HG03442 (cell line): Measurements from ENCODE around the gene AHCTF1.
"Not testable (repeated sequence)": the region's sequence is repeated elsewhere in the genome, so short reads cannot be mapped to it uniquely, and the experiment has no call there.

Experiments
- ATAC-seq: cut with Tn5 transposase; IDR thresholded peaks from one replicate; pipeline ENCODE4 v1.9.1; 2021; ENCODE audit warnings: mild to moderate bottlenecking, moderate library complexity; ENCODE audit not compliant: unreplicated experiment

AHCTF1 gene

DNA sequence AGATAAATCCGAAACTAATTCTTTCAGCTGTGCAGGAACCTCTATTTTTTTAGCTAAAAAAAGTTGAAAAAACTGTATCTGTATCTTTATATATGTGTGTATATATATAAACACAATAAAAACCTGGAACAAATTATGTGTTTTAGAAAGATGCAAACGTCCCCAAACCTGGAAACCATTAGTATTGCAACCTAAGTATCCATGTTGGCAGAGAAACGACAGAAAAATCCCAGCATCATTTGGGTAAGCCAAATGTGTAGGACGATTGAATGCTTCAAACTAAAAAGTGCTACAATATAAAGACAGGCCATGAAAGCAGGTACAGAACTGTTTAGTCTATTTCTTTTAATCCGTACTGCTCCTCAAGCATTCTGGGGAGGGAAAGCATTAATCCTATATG lies 87.9 kb downstream of the AHCTF1 start:
- no peak for ATAC-seq

DNA sequence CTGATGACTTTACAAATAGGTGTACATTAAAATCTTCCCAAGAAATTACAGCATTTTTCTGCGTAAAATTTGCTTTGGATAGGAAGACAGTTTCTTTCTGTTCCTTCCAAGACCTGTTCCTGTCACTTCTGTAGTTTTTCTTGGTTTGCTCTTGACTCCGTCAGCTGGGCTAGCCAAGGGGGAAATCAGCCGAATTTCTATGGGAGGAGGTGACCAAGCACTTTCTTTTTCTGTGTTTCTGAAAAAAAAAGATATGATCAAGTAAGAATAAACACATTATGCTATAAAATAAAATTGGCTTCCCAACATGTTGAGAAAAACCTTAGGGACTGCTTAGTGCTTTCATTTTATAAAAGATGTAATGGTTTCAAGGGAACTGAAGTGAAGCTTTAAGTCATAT lies 91.0 kb downstream of the AHCTF1 start:
- ATAC-seq: not testable (repeated sequence)

- no peak for ATAC-seq
Measured at GRCh38 chr1:246838118-246838456, 93.7 kb downstream of the AHCTF1 start.

GRCh38 chr1:246837418-246838117 lies 94.2 kb downstream of the AHCTF1 start:
- ATAC-seq: peak; percentile 86

DNA sequence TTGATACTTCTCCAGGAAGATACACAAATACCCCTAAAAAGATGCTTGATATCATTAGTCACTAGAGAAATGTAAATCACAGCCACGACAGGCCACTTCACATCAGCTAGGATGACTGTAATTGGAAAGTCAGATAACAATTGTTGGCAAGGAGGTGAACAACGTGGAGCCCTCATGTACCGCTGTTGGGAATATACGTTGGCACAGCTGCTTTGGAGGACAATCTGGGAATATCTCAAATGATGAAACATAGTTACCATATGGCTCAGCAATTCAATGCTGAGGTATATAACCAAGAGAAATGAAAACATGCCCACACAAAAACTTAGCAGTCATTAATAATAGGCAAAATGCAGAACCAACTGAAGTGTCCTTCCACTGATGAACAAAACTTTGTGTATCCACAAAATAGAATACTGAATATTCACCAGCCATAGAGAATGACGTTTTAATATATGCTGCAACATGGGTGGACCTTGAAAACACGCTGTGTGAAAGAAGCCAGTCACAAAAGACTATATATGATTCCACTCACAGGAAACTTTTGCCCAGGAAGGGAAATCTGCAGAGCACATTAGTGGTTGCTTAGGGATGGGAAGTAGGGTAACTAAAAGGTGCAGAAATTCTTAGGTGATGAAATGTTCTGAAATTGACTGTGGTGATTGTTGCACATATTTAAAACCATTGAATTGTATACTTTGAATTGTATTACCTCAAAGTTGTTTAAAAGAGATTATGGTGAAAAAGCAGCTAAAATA lies 95.4 kb downstream of the AHCTF1 start:
- no peak for ATAC-seq

GRCh38 chr1:246831543-246831942 lies 100.2 kb downstream of the AHCTF1 start:
- ATAC-seq: no peak

- no peak for ATAC-seq
Measured at GRCh38 chr1:246828818-246829217, 102.9 kb downstream of the AHCTF1 start.

DNA sequence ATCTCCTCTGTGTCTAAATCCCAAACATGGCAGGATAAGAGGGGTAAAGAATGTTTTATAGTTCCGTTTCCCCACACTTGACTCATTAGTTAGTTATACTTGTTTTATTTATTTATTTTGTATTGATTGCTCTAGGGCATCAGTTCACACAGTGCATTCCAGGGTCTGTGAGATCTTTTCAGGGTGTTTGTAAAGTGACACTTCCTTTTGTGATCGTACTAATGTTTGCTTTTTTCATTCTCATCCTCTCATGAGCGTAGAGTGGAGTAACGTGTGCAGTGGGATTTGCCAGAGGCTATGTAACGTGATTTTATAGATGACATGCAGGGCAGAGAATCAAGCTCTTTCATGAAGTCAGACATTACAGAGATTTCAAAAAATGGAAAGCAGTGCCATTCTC lies 104.4 kb downstream of the AHCTF1 start:
- no peak for ATAC-seq

- ATAC-seq: no peak
Measured at GRCh38 chr1:246825557-246826175, 106.1 kb downstream of the AHCTF1 start.

DNA sequence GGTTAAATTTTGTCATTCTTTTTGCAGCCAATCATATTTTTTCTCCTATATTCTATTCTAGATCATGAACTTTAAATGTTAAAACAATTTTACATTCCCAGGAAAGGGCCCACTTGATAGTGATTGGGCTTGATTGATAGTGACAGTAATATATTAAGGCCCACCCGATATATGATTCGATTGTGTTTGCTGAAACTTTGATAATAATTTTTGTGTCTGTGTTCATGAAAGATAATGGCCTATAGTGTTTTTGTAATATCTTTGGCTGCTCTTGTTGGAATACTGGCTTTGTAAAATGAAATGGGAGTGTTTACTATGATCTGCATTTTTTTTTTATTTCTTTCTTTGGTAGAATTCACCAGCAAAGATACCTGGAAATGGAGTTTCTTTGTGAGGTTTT lies 107.2 kb downstream of the AHCTF1 start:
- no peak for ATAC-seq

- not testable (repeated sequence) for ATAC-seq
Measured at GRCh38 chr1:246822154-246822553, 109.6 kb downstream of the AHCTF1 start.

- no peak for ATAC-seq
Measured at GRCh38 chr1:246820666-246821065, 111.1 kb downstream of the AHCTF1 start.

GRCh38 chr1:246817778-246818177 lies 114.0 kb downstream of the AHCTF1 start:
- not testable (repeated sequence) for ATAC-seq

DNA sequence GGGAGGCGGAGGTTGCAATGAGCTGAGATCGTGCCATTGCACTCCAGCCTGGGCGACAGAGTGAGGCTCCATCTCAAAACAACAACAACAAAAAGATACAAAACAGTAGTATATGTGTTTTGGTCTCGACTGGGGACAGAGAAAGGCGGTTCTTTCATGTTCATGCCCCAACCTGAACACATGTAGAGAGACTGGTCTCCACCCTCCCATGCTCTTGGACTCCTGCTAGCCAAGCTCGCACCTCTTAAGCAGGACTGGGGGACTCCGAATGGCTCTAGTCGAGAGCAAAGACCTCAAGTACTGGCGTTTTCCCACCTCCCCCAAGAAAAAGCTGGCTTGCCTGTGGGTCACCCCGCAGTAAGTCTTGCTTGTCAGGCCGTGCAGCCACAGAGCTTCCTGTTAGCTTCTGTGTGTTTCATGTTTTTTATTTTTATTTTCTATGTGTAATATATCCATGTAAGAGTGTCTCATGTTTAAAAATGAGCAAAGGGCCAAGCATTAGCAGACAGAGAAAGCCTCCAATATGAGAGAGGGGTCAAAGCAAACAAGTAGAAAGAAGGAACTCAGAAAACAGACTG lies 116.0 kb downstream of the AHCTF1 start:
- ATAC-seq: peak; percentile 72

GRCh38 chr1:246814890-246815289 lies 116.9 kb downstream of the AHCTF1 start:
- ATAC-seq: no peak

GRCh38 chr1:246813325-246813724 lies 118.4 kb downstream of the AHCTF1 start:
- not testable (repeated sequence) for ATAC-seq

DNA sequence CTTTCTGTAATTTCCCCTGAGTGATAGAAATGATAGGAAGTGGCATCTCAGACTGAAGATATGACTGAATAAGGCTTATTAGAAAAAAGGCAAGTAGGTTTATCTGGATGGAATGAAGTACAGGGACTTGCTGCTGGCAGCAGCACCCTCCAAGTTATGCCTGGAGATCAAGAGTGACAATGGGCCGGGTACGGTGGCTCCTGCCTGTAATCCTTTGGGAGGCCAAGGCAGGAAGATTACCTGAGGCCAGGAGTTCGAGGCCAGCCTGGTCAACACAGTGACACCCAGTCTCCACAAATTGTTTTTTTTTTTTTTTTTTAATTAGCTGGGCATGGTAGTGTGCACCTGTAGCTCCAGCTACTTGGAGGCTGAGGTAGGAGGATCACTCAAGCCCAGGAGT lies 119.8 kb downstream of the AHCTF1 start:
- ATAC-seq: no peak

DNA sequence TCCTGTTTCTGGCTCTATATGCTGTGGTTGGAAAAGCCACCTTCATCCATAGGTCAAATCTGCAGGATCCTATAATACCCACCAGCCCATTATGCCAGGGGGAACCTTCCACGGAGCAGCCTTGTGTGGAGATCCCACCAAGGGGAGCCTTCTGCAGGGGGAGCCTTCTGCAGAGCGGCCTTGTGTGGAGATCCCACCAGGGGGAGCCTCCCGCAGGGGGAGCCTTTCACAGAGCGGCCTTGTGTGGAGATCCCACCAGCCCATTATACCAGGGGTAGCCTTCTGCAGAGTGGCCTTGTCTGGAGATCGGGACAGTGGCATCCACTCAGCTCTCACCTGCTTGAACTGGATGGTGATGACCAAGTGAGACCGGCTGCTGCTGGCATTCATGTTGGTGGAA lies 122.3 kb downstream of the AHCTF1 start:
- ATAC-seq: no peak

- ATAC-seq: no peak
Measured at GRCh38 chr1:246805135-246805716, 126.5 kb downstream of the AHCTF1 start.

DNA sequence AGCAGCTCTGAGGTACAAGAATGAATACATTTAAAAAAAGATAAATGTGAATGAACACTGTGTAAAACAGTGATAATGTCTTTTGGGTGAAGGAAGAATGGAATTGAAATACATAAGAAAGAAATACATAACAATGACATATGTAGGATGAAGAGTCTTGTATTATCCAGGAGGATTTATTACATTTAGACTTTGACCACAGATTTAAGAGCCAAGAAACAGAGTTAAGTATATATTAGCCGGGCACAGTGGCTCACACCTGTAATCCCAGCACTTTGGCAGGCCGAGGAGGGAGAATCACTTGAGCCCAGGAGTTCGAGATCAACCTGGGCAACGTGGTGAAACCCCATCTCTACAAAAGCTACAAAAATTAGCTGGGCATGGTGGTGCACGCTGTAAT lies 127.9 kb downstream of the AHCTF1 start:
- ATAC-seq: no peak

DNA sequence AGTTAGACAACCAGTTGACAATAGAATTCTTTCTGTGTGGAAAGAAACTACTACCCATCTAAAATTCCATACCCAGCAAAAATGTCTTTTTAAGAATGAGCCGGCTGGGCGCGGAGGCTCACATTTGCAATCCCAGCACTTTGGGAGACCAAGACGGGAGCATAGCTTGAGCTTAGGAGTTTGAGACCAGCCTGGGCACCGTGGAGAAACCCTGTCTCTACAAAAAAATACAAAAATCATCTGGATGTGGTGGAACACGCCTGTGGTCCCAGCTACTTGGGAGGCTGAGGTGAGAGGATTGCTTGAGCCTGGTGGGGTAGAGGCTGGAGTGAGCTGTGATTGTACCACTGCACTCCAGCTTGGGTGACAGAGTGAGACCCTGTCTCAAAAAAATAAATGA lies 128.4 kb downstream of the AHCTF1 start:
- no peak for ATAC-seq
